ENCODE data around the gene RNF113A. TPM values are rescaled to one million over a fixed set of nuclear protein-coding genes. Genes with fewer than 3 reads are reported as not detected.

The RNF113A gene
- total and polyA plus RNA-seq, 4 donors, result 6.6 to 10.1 (median 8.5) TPM

GRCh38 chrX:119833905-119834304 is 37.6 kb downstream of the RNF113A start:
- Histone ChIP-seq H3K27ac (ENCODE audit: low read depth in 1 of 2, low read length in 2 of 2) (no peak overlapping the region), H3K4me1 (ENCODE audit: control insufficient read depth in 4 of 4, insufficient read depth in 4 of 4, low read length in 3 of 4) (no peaks in the 10 kb centered on the region), H3K27me3 (ENCODE audit: control insufficient read depth in 4 of 4, insufficient read depth in 4 of 4, low read length in 3 of 4) (no peaks in the 10 kb centered on the region), H3K4me3 (ENCODE audit: low read depth in 1 of 3, low read length in 3 of 3) (no peak overlapping the region), H3K36me3 (ENCODE audit: control insufficient read depth in 4 of 4, insufficient read depth in 3 of 4, low read depth in 1 of 4, low read length in 3 of 4) (peaks cover 4 to 23% (median 16%) of the 10 kb centered on the region in 4 donors), H3K9me3 (ENCODE audit: control insufficient read depth in 4 of 4, low read length in 3 of 4) (no peaks in the 10 kb centered on the region), H3K9ac (ENCODE audit: low read depth in 1 of 2, low read length in 2 of 2) (no peak overlapping the region)
- TF ChIP-seq ZBTB33 (IDR thresholded peaks at IDR 0.05) (no peak), EGR1 (IDR thresholded peaks at IDR 0.05; ENCODE audit: low read depth in 2 of 2) (no peak), REST (IDR thresholded peaks at IDR 0.05) (no peak), JUND (IDR thresholded peaks at IDR 0.05) (no peak), HNF4A (conservative IDR thresholded peaks at IDR 0.05) (no peak), YY1 (IDR thresholded peaks at IDR 0.05) (no peak), RAD21 (IDR thresholded peaks at IDR 0.05) (no peak), NR2F2 (IDR thresholded peaks at IDR 0.05) (no peak), SP1 (IDR thresholded peaks at IDR 0.05) (no peak), FOXA1 (IDR thresholded peaks at IDR 0.05) (no peak), GABPA (IDR thresholded peaks at IDR 0.05 in 1 of 2, conservative IDR thresholded peaks at IDR 0.05 in 1 of 2) (no peak), ATF3 (IDR thresholded peaks at IDR 0.05) (no peak), HNF4G (IDR thresholded peaks at IDR 0.05) (no peak), CTCF (IDR thresholded peaks at IDR 0.05; ENCODE audit: low read depth, low read length, missing input control) (no peak), FOXA2 (IDR thresholded peaks at IDR 0.05) (no peak), MAX (IDR thresholded peaks at IDR 0.05) (no peak), RXRA (IDR thresholded peaks at IDR 0.05) (no peak), TAF1 (conservative IDR thresholded peaks at IDR 0.05) (no peak)
- DNase-seq (ENCODE audit: low spot score), result no peak
- 85% methylated on average over 3 of the region's 3 CpGs for WGBS

All from liver (tissue), 9 donors.